H9 (cell line): ENCODE measurements around the gene DLG2. TPM values are rescaled to one million over a fixed set of nuclear protein-coding genes. Genes with fewer than 3 reads are reported as not detected.

ENCODE experiments used
- DNase-seq: peaks from one replicate; pipeline ENCODE4 v3.0.0-alpha.2; 2017
- H2AFZ ChIP-seq: one replicate; pipeline ENCODE4 v1.6.1; 2013; ENCODE audit warnings: mild to moderate bottlenecking, low read length, control low read depth, moderate library complexity
- H2AK5ac ChIP-seq: 2 replicates; pipeline ENCODE4 v1.6.1; 2013; ENCODE audit warnings: low read length, control low read depth, mixed read lengths; ENCODE audit not compliant: insufficient read length
- H2BK120ac ChIP-seq: one replicate; pipeline ENCODE4 v1.6.1; 2013; ENCODE audit warnings: low read depth, mild to moderate bottlenecking, low read length, control low read depth, inconsistent platforms; ENCODE audit not compliant: poor library complexity, severe bottlenecking
- H2BK12ac ChIP-seq: 2 replicates; pipeline ENCODE4 v1.6.1; 2013; ENCODE audit warnings: low read length, control low read depth, mixed read lengths, low read depth; ENCODE audit not compliant: insufficient read length
- H2BK15ac ChIP-seq: 2 replicates; pipeline ENCODE4 v1.6.1; 2013; ENCODE audit warnings: low read depth, low read length, control low read depth
- H2BK20ac ChIP-seq: one replicate; pipeline ENCODE4 v1.6.1; 2013; ENCODE audit warnings: low read depth, mild to moderate bottlenecking, low read length, control low read depth, inconsistent platforms; ENCODE audit not compliant: poor library complexity, severe bottlenecking
- H2BK5ac ChIP-seq: 2 replicates; pipeline ENCODE4 v1.6.1; 2013; ENCODE audit warnings: low read length, control low read depth, mixed read lengths; ENCODE audit not compliant: insufficient read length
- H3K14ac ChIP-seq: 2 replicates; pipeline ENCODE4 v1.6.1; 2013; ENCODE audit warnings: low read length, control low read depth; ENCODE audit not compliant: insufficient read depth
- H3K18ac ChIP-seq: 2 replicates; pipeline ENCODE4 v1.6.1; 2013; ENCODE audit warnings: low read depth, mild to moderate bottlenecking, mixed read lengths, low read length, control low read depth; ENCODE audit not compliant: insufficient read length
- H3K23ac ChIP-seq: 2 replicates; pipeline ENCODE4 v1.6.1; 2013; ENCODE audit warnings: low read length, control low read depth, mixed read lengths, low read depth; ENCODE audit not compliant: insufficient read length
- H3K23me2 ChIP-seq: 2 replicates; pipeline ENCODE4 v1.6.1; 2013; ENCODE audit warnings: low read depth, mild to moderate bottlenecking, mixed read lengths, low read length, control low read depth; ENCODE audit not compliant: insufficient read length, poor library complexity, severe bottlenecking
- H3K27ac ChIP-seq: 2 replicates; pipeline ENCODE4 v1.5.1; 2013; ENCODE audit warnings: low read length, control low read depth, mixed read lengths, low read depth; ENCODE audit not compliant: insufficient read length
- H3K27me3 ChIP-seq: 2 replicates; pipeline ENCODE4 v1.6.1; 2013; ENCODE audit warnings: low read length, control low read depth, inconsistent platforms; ENCODE audit not compliant: insufficient read depth
- H3K4ac ChIP-seq: 2 replicates; pipeline ENCODE4 v1.6.1; 2013; ENCODE audit warnings: low read depth, mild to moderate bottlenecking, control low read depth, inconsistent platforms, low read length, moderate library complexity
- H3K4me1 ChIP-seq: 2 replicates; pipeline ENCODE4 v1.6.1; 2013; ENCODE audit warnings: low read length, control low read depth, inconsistent platforms; ENCODE audit not compliant: insufficient read depth
- H3K4me2 ChIP-seq: 2 replicates; pipeline ENCODE4 v1.6.1; 2013; ENCODE audit warnings: low read length, control low read depth, mixed read lengths; ENCODE audit not compliant: insufficient read length, insufficient read depth
- H3K56ac ChIP-seq: 2 replicates; pipeline ENCODE4 v1.6.1; 2013; ENCODE audit warnings: low read depth, mild to moderate bottlenecking, mixed read lengths, low read length, control low read depth; ENCODE audit not compliant: insufficient read length
- H3K79me1 ChIP-seq: 2 replicates; pipeline ENCODE4 v1.6.1; 2013; ENCODE audit warnings: low read depth, mild to moderate bottlenecking, moderate library complexity, low read length, control low read depth, inconsistent platforms; ENCODE audit not compliant: insufficient read depth, poor library complexity, severe bottlenecking
- H3K79me2 ChIP-seq: 2 replicates; pipeline ENCODE4 v1.6.1; 2013; ENCODE audit warnings: low read length, control low read depth, inconsistent platforms; ENCODE audit not compliant: insufficient read depth
- H3K9ac ChIP-seq: 2 replicates; pipeline ENCODE4 v1.6.1; 2013; ENCODE audit warnings: low read length, control low read depth, mixed read lengths; ENCODE audit not compliant: insufficient read length; ENCODE audit errors: extremely low read depth
- H3K9me3 ChIP-seq: one replicate; pipeline ENCODE4 v1.6.1; 2013; ENCODE audit warnings: low read depth, low read length, inconsistent platforms; ENCODE audit not compliant: control insufficient read depth
- H3T11ph ChIP-seq: one replicate; pipeline ENCODE4 v1.6.1; 2013; ENCODE audit warnings: mild to moderate bottlenecking, low read length, control low read depth, inconsistent platforms
- H4K20me1 ChIP-seq: one replicate; pipeline ENCODE4 v1.6.1; 2013; ENCODE audit not compliant: control insufficient read depth, insufficient read length, insufficient read depth
- H4K5ac ChIP-seq: 2 replicates; pipeline ENCODE4 v1.6.1; 2013; ENCODE audit warnings: low read depth, mild to moderate bottlenecking, mixed read lengths, low read length, control low read depth; ENCODE audit not compliant: insufficient read length
- H4K8ac ChIP-seq: replicated peaks from 2 replicates; pipeline ENCODE4 v1.6.1; 2013; ENCODE audit warnings: low read length, control low read depth, mixed read lengths, low read depth; ENCODE audit not compliant: insufficient read length
- H4K91ac ChIP-seq: 2 replicates; pipeline ENCODE4 v1.6.1; 2013; ENCODE audit warnings: low read depth, mild to moderate bottlenecking, moderate library complexity, mixed read lengths, low read length, control low read depth; ENCODE audit not compliant: insufficient read length
- H3K27ac Mint-ChIP-seq, 3 experiments: 2 replicates in 2 of 3; 3 replicates in 1 of 3; pipeline ENCODE4 v1.8.0; 2020 to 2021; ENCODE audit warnings: mixed read lengths in 3 of 3, mild to moderate bottlenecking in 1 of 3, moderate library complexity in 1 of 3
- H3K27me3 Mint-ChIP-seq: 2 replicates; pipeline ENCODE4 v1.8.0; 2021; ENCODE audit warnings: low read depth, mild to moderate bottlenecking, moderate library complexity, mixed read lengths
- H3K36me3 Mint-ChIP-seq, 3 experiments: 2 replicates in 2 of 3; 3 replicates in 1 of 3; pipeline ENCODE4 v1.8.0; 2020 to 2021; ENCODE audit warnings: low read depth in 3 of 3, mixed read lengths in 3 of 3; ENCODE audit not compliant: insufficient read depth in 1 of 3
- H3K4me1 Mint-ChIP-seq, 2 experiments: 2 replicates each; pipeline ENCODE4 v1.8.0; 2020; ENCODE audit warnings: mixed read lengths in 2 of 2
- H3K4me3 Mint-ChIP-seq, 2 experiments: 2 replicates in 1 of 2; 3 replicates in 1 of 2; pipeline ENCODE4 v1.8.0; 2020 to 2021; ENCODE audit warnings: mild to moderate bottlenecking in 2 of 2, mixed read lengths in 2 of 2, moderate library complexity in 1 of 2
- H3K9me3 Mint-ChIP-seq, 2 experiments: 2 replicates in 1 of 2; 3 replicates in 1 of 2; pipeline ENCODE4 v1.8.0; 2020; ENCODE audit warnings: mild to moderate bottlenecking in 2 of 2, mixed read lengths in 2 of 2, moderate library complexity in 1 of 2
- CTCF ChIP-seq: fragments of 200-600 bp; sonication (generic); conservative IDR thresholded peaks from 3 replicates; pipeline ENCODE4 v1.8.0; 2021; ENCODE audit warnings: antibody characterized with exemption, mild to moderate bottlenecking
- WGBS: extraction: QIAGEN DNeasy Blood & Tissue Kit; methylation state at CpG from one replicate; pipeline ENCODE4 v1.1.7; 2013; ENCODE audit warnings: missing lambda C conversion rate, low lambda C conversion rate, mixed read lengths; ENCODE audit not compliant: insufficient read length; ENCODE audit errors: extremely low coverage; 5-methylcytosine and 5-hydroxymethylcytosine counted together
- total RNA-seq: library from RNA; stranded (reverse); gene quantifications from 2 replicates; pipeline ENCODE4 v1.2.1, GENCODE V29; 2021

Gene DLG2
- total RNA-seq, 1 experiment from 2014 or later: 8.0 TPM

- Histone ChIP-seq H3K9me3 (no peaks in the 10 kb centered on the region), H3K9ac (no peak overlapping the region), H3K79me2 (no peaks in the 10 kb centered on the region), H2AFZ (no peak overlapping the region), H2BK5ac (no peak overlapping the region), H3K23me2 (no peaks in the 10 kb centered on the region), H4K5ac (no peak overlapping the region), H4K91ac (no peak overlapping the region), H2BK15ac (no peak overlapping the region), H3K27me3 (no peaks in the 10 kb centered on the region), H2BK20ac (no peak overlapping the region), H3K79me1 (no peaks in the 10 kb centered on the region), H3K23ac (no peak overlapping the region), H3K4me1 (no peaks in the 10 kb centered on the region), H3K27ac (no peak overlapping the region), H2AK5ac (no peak overlapping the region), H3K4ac (no peak overlapping the region), H4K8ac (no peak overlapping the region), H3K56ac (no peak overlapping the region), H2BK12ac (no peak overlapping the region), H2BK120ac (no peak overlapping the region), H3K4me2 (no peak overlapping the region), H3K14ac (no peak overlapping the region), H4K20me1 (no peaks in the 10 kb centered on the region), H3T11ph (no peak overlapping the region), H3K18ac (no peak overlapping the region)
- H3K9me3 Mint-ChIP-seq: no peaks in the 10 kb centered on the region
- no peak overlapping the region for H3K4me3 Mint-ChIP-seq
- no peaks in the 10 kb centered on the region for H3K36me3 Mint-ChIP-seq
- H3K27me3 Mint-ChIP-seq: no peaks in the 10 kb centered on the region
- no peak for DNase-seq
- no peaks in the 10 kb centered on the region for H3K4me1 Mint-ChIP-seq
- H3K27ac Mint-ChIP-seq: no peak overlapping the region
- TF ChIP-seq CTCF: no peak
- WGBS: no CpG with 5 or more reads among the region's 4 CpGs
Measured at GRCh38 chr11:84218318-84218717, 1408.8 kb downstream of the DLG2 start.
